GM20000 (cell line): ENCODE measurements around the gene SERPINE1.

Experiments used
- DNase-seq: peaks from one replicate; pipeline ENCODE4 v3.0.0; 2012; ENCODE audit warnings: low spot score
- CTCF ChIP-seq: IDR thresholded peaks from 2 replicates; pipeline ENCODE4 v1.5.1; 2012; ENCODE audit warnings: mild to moderate bottlenecking, control low read depth; ENCODE audit errors: extremely low read depth, missing control alignments

Gene SERPINE1

GRCh38 chr7:101174322-101174854, 47.5 kb downstream of the SERPINE1 start:
- no peak for TF ChIP-seq CTCF
- no peak for DNase-seq

DNA sequence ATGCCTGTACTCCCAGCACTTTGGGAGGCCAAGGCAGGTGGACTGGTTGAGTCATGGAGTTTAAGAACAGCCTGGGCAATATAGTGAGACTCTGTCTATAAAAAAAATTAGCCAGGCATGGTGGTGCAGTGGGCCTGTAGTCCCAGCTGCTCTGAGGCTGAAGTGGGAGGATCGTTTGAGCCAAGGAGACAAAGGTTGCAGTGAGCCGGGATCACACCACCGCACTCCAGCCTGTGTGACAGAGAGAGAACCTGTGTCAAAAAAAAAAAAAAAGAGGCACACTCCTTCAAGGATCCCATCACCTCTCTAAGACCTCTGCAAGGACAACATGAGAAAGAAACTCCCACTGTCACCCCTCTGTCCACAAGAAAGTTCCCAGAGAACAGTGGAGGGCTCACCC, 48.8 kb downstream of the SERPINE1 start:
- DNase-seq, result no peak
- TF ChIP-seq CTCF, result no peak

DNA sequence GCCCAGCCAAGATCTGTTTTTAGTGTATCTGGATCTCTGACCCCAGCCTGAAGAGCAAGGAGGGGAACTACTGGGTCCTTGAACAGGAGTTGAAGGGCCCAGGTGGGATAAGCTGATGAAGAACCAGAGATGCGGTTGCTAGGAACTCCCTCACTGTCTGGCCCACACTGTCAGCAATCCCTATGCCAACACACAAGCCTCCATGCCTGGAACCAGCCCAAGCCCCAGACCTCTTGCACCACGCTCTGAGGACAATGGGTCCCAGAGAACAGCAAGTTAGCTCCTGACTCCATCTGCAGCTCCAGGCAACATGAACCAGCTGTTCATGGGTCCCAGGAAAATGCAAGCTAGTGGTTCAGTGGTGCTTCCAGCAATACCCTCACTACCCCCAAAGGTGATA, 50.7 kb downstream of the SERPINE1 start:
- no peak for DNase-seq
- TF ChIP-seq CTCF, result no peak

DNA sequence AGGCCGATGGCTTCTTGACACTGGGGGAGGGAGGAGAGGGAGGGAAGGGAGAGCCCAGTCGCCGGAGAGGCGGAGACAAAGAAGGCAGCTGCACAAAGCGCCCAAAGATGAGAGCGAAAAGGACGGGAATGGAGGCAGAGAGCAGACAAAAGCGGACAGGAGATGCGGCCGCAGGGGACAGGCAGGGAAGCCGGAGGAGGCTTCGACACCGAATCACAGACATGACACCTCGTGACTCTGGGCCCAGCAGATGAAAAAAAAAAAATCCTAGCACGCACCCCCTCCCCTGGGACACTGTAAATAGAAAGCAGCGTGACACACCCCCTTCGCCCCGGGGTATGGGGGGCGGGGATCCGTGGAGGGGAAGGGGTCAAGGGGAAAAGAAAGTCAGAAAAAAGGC, 52.2 kb downstream of the SERPINE1 start:
- TF ChIP-seq CTCF, result no peak
- DNase-seq, result no peak

DNA sequence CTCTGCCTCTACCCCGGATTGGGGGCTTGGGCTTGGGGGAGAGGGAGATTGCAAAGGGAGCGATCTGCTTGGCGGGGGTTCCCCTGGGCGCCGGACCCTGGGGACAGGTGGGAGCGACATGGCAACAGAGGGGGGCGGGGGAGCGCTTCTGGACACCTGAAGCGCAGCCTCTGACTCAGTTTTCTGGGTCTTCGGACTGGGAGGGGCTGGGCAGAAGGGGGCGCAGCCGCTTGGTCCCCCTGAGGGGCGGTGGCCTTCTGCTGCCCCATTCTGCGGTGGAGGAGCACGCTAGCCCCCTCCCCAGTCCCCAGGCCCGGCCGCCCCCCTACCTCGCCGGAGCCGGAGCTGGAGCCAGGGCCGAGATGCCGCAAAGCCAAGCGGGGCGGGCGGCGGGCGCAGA, 52.8 kb downstream of the SERPINE1 start:
- TF ChIP-seq CTCF, result no peak
- no peak for DNase-seq

- DNase-seq, result no peak
- no peak for TF ChIP-seq CTCF
Observed at GRCh38 chr7:101180130-101180755, 53.3 kb downstream of the SERPINE1 start, which contains the start of gene NAT16. Gene NAT16, minus strand, starts transcription at chr7:101180293. Its CDS starts 5,486 bp downstream, at chr7:101174807.

- TF ChIP-seq CTCF, result no peak
- DNase-seq, result no peak
Observed at GRCh38 chr7:101185258-101185839, 58.4 kb downstream of the SERPINE1 start.
